ENCODE data around the gene CLASRP. TPM values are rescaled to one million over a fixed set of nuclear protein-coding genes. Genes with fewer than 3 reads are reported as not detected.

CLASRP gene
- polyA plus RNA-seq, 1 donor (not counting 4 experiments of a cell fraction or from before 2014, with no cell fraction given) = 21.4 TPM

- Histone ChIP-seq H3K9me3 (ENCODE audit: control insufficient read depth, low read depth, low read length) (no peaks in the 10 kb centered on the region), H3K9me1 (ENCODE audit: control insufficient read depth, extremely low read depth, insufficient read depth, low read length) (no peaks in the 10 kb centered on the region), H2AFZ (ENCODE audit: control insufficient read depth, low read length) (peak within 1 kb of the TSS; percentile 70), H3K79me2 (ENCODE audit: control insufficient read depth, insufficient read depth, low read length) (no peaks in the 10 kb centered on the region), H3K4me1 (ENCODE audit: control insufficient read depth, extremely low read depth, insufficient read depth, low read length) (peaks cover 7% of the 10 kb centered on the region), H4K20me1 (ENCODE audit: control insufficient read depth, extremely low read depth, insufficient read depth, low read length) (no peaks in the 10 kb centered on the region), H3K27ac (ENCODE audit: control insufficient read depth, insufficient read depth, low read length) (peak within 1 kb of the TSS; percentile 88), H3K36me3 (ENCODE audit: control insufficient read depth in 2 of 2, extremely low read depth in 1 of 2, insufficient read depth in 2 of 2, low read length in 2 of 2) (no peaks in the 10 kb centered on the region), H3K27me3 (ENCODE audit: control insufficient read depth, extremely low read depth, insufficient read depth, low read length) (no peaks in the 10 kb centered on the region), H3K4me3 (ENCODE audit: control insufficient read depth in 2 of 3, extremely low read depth in 1 of 3, insufficient read depth in 2 of 3, low read depth in 1 of 3, low read length in 3 of 3) (peak within 1 kb of the TSS; percentile 69 to 83 (median 70)), H3K4me2 (ENCODE audit: control insufficient read depth, extremely low read depth, insufficient read depth, low read depth, low read length) (peak within 1 kb of the TSS; percentile 60), H3K9ac (ENCODE audit: control insufficient read depth, extremely low read depth, insufficient read depth, low read length) (peak within 1 kb of the TSS; percentile 91)
- FAIRE-seq (no peak), DNase-seq (ENCODE audit: low read depth, low spot score) (peak; percentile 32)
- dilution Hi-C loops (cut with MboI; ENCODE audit: extremely low pct_ligation_motif_present, low sequenced_read_pairs) = no loop called here
- TF ChIP-seq CTCF (optimal IDR thresholded peaks at IDR 0.05 in 1 of 3, IDR thresholded peaks at IDR 0.05 in 1 of 3, conservative IDR thresholded peaks at IDR 0.05 in 1 of 3; ENCODE audit: extremely low read depth in 1 of 3, insufficient read depth in 2 of 3, low read length in 3 of 3) (no peak), EZH2 (IDR thresholded peaks at IDR 0.05; ENCODE audit: low read length) (no peak)
Measured at GRCh38 chr19:45001087-45001739, 37.6 kb upstream of the CLASRP start, which contains the start of gene RELB. RELB (plus strand) TSS chr19:45001464; CDS start chr19:45001580, 116 bp downstream.

- TF ChIP-seq CTCF (optimal IDR thresholded peaks at IDR 0.05 in 1 of 3, IDR thresholded peaks at IDR 0.05 in 1 of 3, conservative IDR thresholded peaks at IDR 0.05 in 1 of 3; ENCODE audit: extremely low read depth in 1 of 3, insufficient read depth in 2 of 3, low read length in 3 of 3) (no peak), EZH2 (IDR thresholded peaks at IDR 0.05; ENCODE audit: low read length) (no peak)
- Histone ChIP-seq H2AFZ (ENCODE audit: control insufficient read depth, low read length) (no peak overlapping the region), H3K4me1 (ENCODE audit: control insufficient read depth, extremely low read depth, insufficient read depth, low read length) (peaks cover 7% of the 10 kb centered on the region), H3K36me3 (ENCODE audit: control insufficient read depth in 2 of 2, extremely low read depth in 1 of 2, insufficient read depth in 2 of 2, low read length in 2 of 2) (no peaks in the 10 kb centered on the region), H3K9me3 (ENCODE audit: control insufficient read depth, low read depth, low read length) (no peaks in the 10 kb centered on the region), H3K4me2 (ENCODE audit: control insufficient read depth, extremely low read depth, insufficient read depth, low read depth, low read length) (no peak overlapping the region), H3K79me2 (ENCODE audit: control insufficient read depth, insufficient read depth, low read length) (no peaks in the 10 kb centered on the region), H3K27me3 (ENCODE audit: control insufficient read depth, extremely low read depth, insufficient read depth, low read length) (no peaks in the 10 kb centered on the region), H4K20me1 (ENCODE audit: control insufficient read depth, extremely low read depth, insufficient read depth, low read length) (no peaks in the 10 kb centered on the region), H3K4me3 (ENCODE audit: control insufficient read depth in 2 of 3, extremely low read depth in 1 of 3, insufficient read depth in 2 of 3, low read depth in 1 of 3, low read length in 3 of 3) (no peak overlapping the region), H3K27ac (ENCODE audit: control insufficient read depth, insufficient read depth, low read length) (no peak overlapping the region), H3K9me1 (ENCODE audit: control insufficient read depth, extremely low read depth, insufficient read depth, low read length) (no peaks in the 10 kb centered on the region), H3K9ac (ENCODE audit: control insufficient read depth, extremely low read depth, insufficient read depth, low read length) (no peak overlapping the region)
- no peak for FAIRE-seq
- DNase-seq (ENCODE audit: low read depth, low spot score) = no peak
- dilution Hi-C loops (cut with MboI; ENCODE audit: extremely low pct_ligation_motif_present, low sequenced_read_pairs) = no loop called here
Measured at GRCh38 chr19:45003485-45003884, 35.4 kb upstream of the CLASRP start.
